ENCODE measurements around the gene HBM.
"Not testable (repeated sequence)": the region's sequence is repeated elsewhere in the genome, so short reads cannot be mapped to it uniquely, and the experiment has no call there.

DNA sequence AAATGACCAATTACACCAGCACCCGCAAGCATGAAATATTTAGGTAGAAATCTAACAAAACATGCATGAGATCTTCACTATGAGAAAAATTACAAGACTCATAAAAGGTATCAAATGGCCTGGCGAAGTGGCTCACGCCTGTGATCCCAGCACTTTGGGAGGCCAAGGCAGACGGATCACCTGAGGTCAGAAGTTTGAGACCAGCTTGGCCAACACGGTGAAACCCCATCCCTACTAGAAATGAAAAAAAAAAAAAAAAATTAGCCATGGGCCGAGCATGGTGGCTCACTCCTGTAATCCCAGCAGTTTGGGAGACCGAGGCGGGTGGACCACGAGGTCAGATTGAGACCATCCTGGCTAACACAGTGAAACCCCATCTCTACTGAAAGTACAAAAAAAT, 38.3 kb downstream of the HBM start:
- TF ChIP-seq BHLHE40 (IDR thresholded peaks at IDR 0.05; ENCODE audit: borderline replicate concordance); SP1 (IDR thresholded peaks at IDR 0.05); SUZ12 (IDR thresholded peaks at IDR 0.05); ELF4 (IDR thresholded peaks at IDR 0.05); FOXK2 (IDR thresholded peaks at IDR 0.05); ARNT (IDR thresholded peaks at IDR 0.05); NFRKB (IDR thresholded peaks at IDR 0.05); FOXM1 (IDR thresholded peaks at IDR 0.05; ENCODE audit: borderline replicate concordance); ZNF384 (IDR thresholded peaks at IDR 0.05); TARDBP (IDR thresholded peaks at IDR 0.05): not testable (repeated sequence)
- TF ChIP-seq, protein P1, sequence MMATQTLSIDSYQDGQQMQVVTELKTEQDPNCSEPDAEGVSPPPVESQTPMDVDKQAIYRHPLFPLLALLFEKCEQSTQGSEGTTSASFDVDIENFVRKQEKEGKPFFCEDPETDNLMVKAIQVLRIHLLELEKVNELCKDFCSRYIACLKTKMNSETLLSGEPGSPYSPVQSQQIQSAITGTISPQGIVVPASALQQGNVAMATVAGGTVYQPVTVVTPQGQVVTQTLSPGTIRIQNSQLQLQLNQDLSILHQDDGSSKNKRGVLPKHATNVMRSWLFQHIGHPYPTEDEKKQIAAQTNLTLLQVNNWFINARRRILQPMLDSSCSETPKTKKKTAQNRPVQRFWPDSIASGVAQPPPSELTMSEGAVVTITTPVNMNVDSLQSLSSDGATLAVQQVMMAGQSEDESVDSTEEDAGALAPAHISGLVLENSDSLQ (IDR thresholded peaks at IDR 0.05) = not testable (repeated sequence)
